MM.1S (cell line): Measurements from ENCODE around the gene OR5V1.

Experiments used
- CTCF ChIP-seq: fragments of 300-600 bp; sonication (generic); IDR thresholded peaks from 2 replicates; pipeline ENCODE4 v1.5.1; 2016; ENCODE audit warnings: antibody characterized with exemption, low read length, mixed read lengths
- EZH2 ChIP-seq: fragments of 300-600 bp; sonication (generic); optimal IDR thresholded peaks from 2 replicates; pipeline ENCODE3; 2017; ENCODE audit warnings: low read depth, mild to moderate bottlenecking, antibody characterized with exemption, low read length, mixed read lengths
- EZH2phosphoT487 ChIP-seq: fragments of 300-600 bp; sonication (generic); IDR thresholded peaks from 2 replicates; pipeline ENCODE4 v1.6.1; 2018; ENCODE audit warnings: antibody characterized with exemption, low read length

- TF ChIP-seq CTCF (no peak), EZH2phosphoT487 (no peak), EZH2 (no peak)
Observed at GRCh38 chr6:29319931-29320330, 48.7 kb downstream of the OR5V1 start.
